ENCODE data around the gene EMC1. TPM values are rescaled to one million over a fixed set of nuclear protein-coding genes. Genes with fewer than 3 reads are reported as not detected.
"Not testable (repeated sequence)": the region's sequence is repeated elsewhere in the genome, so short reads cannot be mapped to it uniquely, and the experiment has no call there.

Gene EMC1
- total RNA-seq, 2 donors from 2014 or later, result 36.5 to 38.5 TPM

DNA sequence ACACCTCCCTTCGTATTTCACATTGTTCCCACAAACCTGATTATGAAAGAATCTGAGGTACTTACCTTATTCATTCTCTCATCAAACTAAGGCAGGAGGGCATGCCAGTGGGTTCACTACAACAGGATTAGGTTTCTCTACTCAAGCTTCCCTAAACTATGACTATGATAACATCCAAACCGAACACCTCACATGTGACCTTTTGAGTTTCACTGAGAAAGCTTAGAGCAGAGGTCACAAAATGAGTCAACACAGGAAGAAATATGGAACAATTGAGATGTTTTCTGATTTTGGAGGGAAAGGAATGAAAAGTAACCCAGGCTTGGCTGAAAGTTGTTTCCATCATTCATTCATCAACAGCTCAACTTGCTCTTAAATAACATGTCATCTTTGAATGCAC lies 65.3 kb downstream of the EMC1 start:
- H3K27ac Mint-ChIP-seq, result peak overlapping the region; percentile 65
- H3K9me3 Mint-ChIP-seq, result no peaks in the 10 kb centered on the region
- H3K4me1 Mint-ChIP-seq (ENCODE audit: low read depth), result peaks cover 40% of the 10 kb centered on the region
- H3K27me3 Mint-ChIP-seq (ENCODE audit: low read depth), result no peaks in the 10 kb centered on the region
- ATAC-seq (replicated peaks in 1 of 2) (peak; percentile 90 to 94), DNase-seq (peak; percentile 8 to 9)
- H3K36me3 Mint-ChIP-seq (ENCODE audit: insufficient read depth in 2 of 2), result peaks cover 24 to 55% of the 10 kb centered on the region in 2 donors
- H3K4me3 Mint-ChIP-seq, result peak overlapping the region; percentile 41 to 62

- no peaks in the 10 kb centered on the region for H3K27me3 Mint-ChIP-seq (ENCODE audit: low read depth)
- no peak overlapping the region for H3K27ac Mint-ChIP-seq
Measured at GRCh38 chr1:19182223-19182622, 69.1 kb downstream of the EMC1 start.

GRCh38 chr1:19180265-19180657 lies 71.1 kb downstream of the EMC1 start:
- not testable (repeated sequence) for DNase-seq; H3K9me3 Mint-ChIP-seq; ATAC-seq (replicated peaks in 1 of 2); H3K27me3 Mint-ChIP-seq (ENCODE audit: low read depth); H3K4me3 Mint-ChIP-seq
- Mint-ChIP-seq H3K4me1 (ENCODE audit: low read depth) (peaks cover 41% of the 10 kb centered on the region), H3K36me3 (ENCODE audit: insufficient read depth in 2 of 2) (peaks cover 23 to 59% of the 10 kb centered on the region in 2 donors), H3K27ac (peak overlapping the region; percentile 75)

More at GRCh38 chr1:19182223-19182622, 69.1 kb downstream of the EMC1 start:
- ATAC-seq (replicated peaks in 1 of 2) (no peak), DNase-seq (no peak)
- H3K9me3 Mint-ChIP-seq, result no peaks in the 10 kb centered on the region
- H3K36me3 Mint-ChIP-seq (ENCODE audit: insufficient read depth in 2 of 2), result peaks cover 23 to 61% of the 10 kb centered on the region in 2 donors
- H3K4me3 Mint-ChIP-seq, result no peak overlapping the region
- peaks cover 59% of the 10 kb centered on the region for H3K4me1 Mint-ChIP-seq (ENCODE audit: low read depth)

DNA sequence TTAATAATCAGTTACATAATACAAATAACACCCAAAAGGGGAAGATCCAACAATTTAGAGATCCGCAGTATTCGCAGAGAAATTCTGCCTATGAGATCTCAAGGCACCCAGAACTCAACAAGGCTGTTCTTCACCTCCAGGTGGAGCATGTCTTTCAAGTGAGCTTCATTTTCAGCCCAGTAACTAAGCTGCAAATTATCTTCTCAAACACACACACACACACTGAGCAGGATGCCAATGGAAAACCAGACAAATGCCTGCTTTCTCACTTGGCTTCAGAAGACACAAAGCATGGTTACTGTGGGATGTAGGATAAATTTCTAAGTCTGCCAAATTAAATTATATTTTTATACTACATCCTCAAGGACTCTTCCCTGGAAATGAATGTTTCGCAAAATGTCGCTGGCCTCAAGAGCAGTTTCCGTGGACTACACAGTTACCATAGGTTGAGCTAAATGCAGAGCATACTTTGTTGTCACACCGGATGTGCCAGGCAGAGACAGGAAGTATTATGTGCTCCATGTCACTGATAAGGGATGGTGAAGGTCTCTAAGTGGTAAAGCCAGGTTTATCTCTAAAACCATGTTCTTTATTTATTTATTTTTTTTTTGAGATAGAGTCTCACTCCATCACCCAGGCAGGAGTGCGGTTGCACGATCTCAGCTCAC lies 71.6 kb downstream of the EMC1 start:
- no peak overlapping the region for H3K4me3 Mint-ChIP-seq

GRCh38 chr1:19178734-19179398 lies 72.5 kb downstream of the EMC1 start:
- DNase-seq (no peak), ATAC-seq (replicated peaks in 1 of 2) (no peak)
- Mint-ChIP-seq H3K9me3 (no peaks in the 10 kb centered on the region), H3K4me3 (no peak overlapping the region), H3K27ac (peak overlapping the region; percentile 29), H3K27me3 (ENCODE audit: low read depth) (no peaks in the 10 kb centered on the region), H3K4me1 (ENCODE audit: low read depth) (peaks cover 41% of the 10 kb centered on the region), H3K36me3 (ENCODE audit: insufficient read depth in 2 of 2) (peaks cover 27 to 63% of the 10 kb centered on the region in 2 donors)

More for the DNA sequence above, 71.6 kb downstream of the EMC1 start:
- H3K27me3 Mint-ChIP-seq (ENCODE audit: low read depth), result no peaks in the 10 kb centered on the region
- peaks cover 23 to 59% of the 10 kb centered on the region in 2 donors for H3K36me3 Mint-ChIP-seq (ENCODE audit: insufficient read depth in 2 of 2)
- no peaks in the 10 kb centered on the region for H3K9me3 Mint-ChIP-seq
- H3K27ac Mint-ChIP-seq, result peak overlapping the region; percentile 67
- peaks cover 41% of the 10 kb centered on the region for H3K4me1 Mint-ChIP-seq (ENCODE audit: low read depth)
- ATAC-seq (replicated peaks in 1 of 2), result peak; percentile 51 to 73
- peak in 1 of 2 donors; percentile 15 for DNase-seq

GRCh38 chr1:19177811-19178210 lies 73.5 kb downstream of the EMC1 start:
- peaks cover 23 to 57% of the 10 kb centered on the region in 2 donors for H3K36me3 Mint-ChIP-seq (ENCODE audit: insufficient read depth in 2 of 2)
- no peaks in the 10 kb centered on the region for H3K9me3 Mint-ChIP-seq
- H3K4me1 Mint-ChIP-seq (ENCODE audit: low read depth), result peaks cover 41% of the 10 kb centered on the region
- H3K27me3 Mint-ChIP-seq (ENCODE audit: low read depth), result no peaks in the 10 kb centered on the region
- ATAC-seq (replicated peaks in 1 of 2) (no peak), DNase-seq (no peak)
- no peak overlapping the region for H3K27ac Mint-ChIP-seq
- no peak overlapping the region for H3K4me3 Mint-ChIP-seq

DNA sequence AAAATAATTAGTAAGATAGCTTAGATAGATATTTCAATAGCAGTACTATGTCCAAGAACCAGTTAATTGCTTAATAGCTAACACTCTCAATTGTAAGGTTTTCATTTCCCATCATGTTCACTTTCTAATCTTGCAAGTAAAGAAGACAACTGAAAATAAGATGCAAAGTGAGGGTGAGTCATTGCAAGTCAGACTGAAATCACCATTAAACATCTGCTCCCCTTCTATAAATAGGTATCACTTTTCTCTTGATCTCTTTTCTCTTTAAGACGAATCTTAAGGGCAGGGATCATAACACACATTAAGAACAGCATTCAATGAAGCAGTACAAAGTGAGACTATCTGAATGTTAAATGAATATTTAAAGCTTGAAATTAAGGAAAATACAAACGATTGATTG lies 81.7 kb downstream of the EMC1 start:
- Mint-ChIP-seq H3K27ac (peak overlapping the region; percentile 66), H3K27me3 (ENCODE audit: low read depth) (no peaks in the 10 kb centered on the region), H3K4me1 (ENCODE audit: low read depth) (peaks cover 31% of the 10 kb centered on the region), H3K9me3 (no peaks in the 10 kb centered on the region), H3K36me3 (ENCODE audit: insufficient read depth in 2 of 2) (peaks cover 17 to 54% of the 10 kb centered on the region in 2 donors), H3K4me3 (peak overlapping the region in 1 of 2 donors; percentile 51)
- DNase-seq (no peak), ATAC-seq (replicated peaks in 1 of 2) (peak; percentile 68 to 75)

GRCh38 chr1:19167140-19167539 lies 84.2 kb downstream of the EMC1 start:
- H3K4me1 Mint-ChIP-seq (ENCODE audit: low read depth), result peaks cover 31% of the 10 kb centered on the region
- no peaks in the 10 kb centered on the region for H3K27me3 Mint-ChIP-seq (ENCODE audit: low read depth)
- no peak overlapping the region for H3K4me3 Mint-ChIP-seq
- no peak for ATAC-seq (replicated peaks in 1 of 2)
- DNase-seq, result no peak
- H3K36me3 Mint-ChIP-seq (ENCODE audit: insufficient read depth in 2 of 2), result peaks cover 15 to 60% of the 10 kb centered on the region in 2 donors
- H3K9me3 Mint-ChIP-seq, result no peaks in the 10 kb centered on the region
- H3K27ac Mint-ChIP-seq, result no peak overlapping the region

DNA sequence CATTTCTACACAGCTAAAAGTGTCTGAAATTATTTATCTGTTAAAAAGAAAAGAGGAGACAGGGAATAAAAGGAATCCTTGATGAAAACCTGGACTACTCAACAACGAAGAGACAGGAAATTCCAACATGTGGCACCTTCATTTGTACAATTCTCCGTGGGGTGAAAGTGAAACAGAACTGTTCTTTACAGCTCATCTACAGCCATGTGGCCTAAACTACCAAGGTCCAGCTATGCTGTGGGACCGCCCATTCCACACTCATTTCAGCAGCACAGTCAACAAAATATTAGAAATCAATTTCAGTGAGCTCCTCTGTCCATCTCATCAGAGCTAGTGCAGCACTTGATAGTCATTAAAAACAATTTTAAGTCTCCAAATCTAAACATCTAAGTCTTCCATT lies 85.3 kb downstream of the EMC1 start:
- Mint-ChIP-seq H3K4me3 (no peak overlapping the region), H3K36me3 (ENCODE audit: insufficient read depth in 2 of 2) (peaks cover 15 to 63% of the 10 kb centered on the region in 2 donors), H3K9me3 (no peaks in the 10 kb centered on the region), H3K4me1 (ENCODE audit: low read depth) (peaks cover 25% of the 10 kb centered on the region), H3K27ac (no peak overlapping the region), H3K27me3 (ENCODE audit: low read depth) (no peaks in the 10 kb centered on the region)
- no peak for ATAC-seq (replicated peaks in 1 of 2)
- no peak for DNase-seq

Other genes with a start within 250 kb of the EMC1 start
- gene UBR4, start 41.3 kb downstream of the EMC1 start, total RNA-seq, result 100 to 1,000 TPM; 208 to 215 TPM
- 10 to 100 TPM; 43.7 to 52.7 TPM for gene MRTO4, start 281 bp upstream of the EMC1 start, total RNA-seq
- gene AKR7A3, start 37.2 kb upstream of the EMC1 start, total RNA-seq, result under 1 TPM; 0.35 to 0.46 TPM
- gene AKR7A2, start 60.6 kb upstream of the EMC1 start, total RNA-seq, result 10 to 100 TPM; 31.8 to 41.7 TPM
- gene SLC66A1, start 60.8 kb upstream of the EMC1 start, total RNA-seq, result 10 to 100 TPM in 1 of 2 donors, 1 to 10 TPM in 1; 9.5 to 10.5 TPM
- 100 to 1,000 TPM; 336 to 373 TPM for gene CAPZB, start 234.0 kb upstream of the EMC1 start, total RNA-seq